Suprapubic skin (tissue), 4 donors: Measurements from ENCODE around the gene SOAT1. TPM values are rescaled to one million over a fixed set of nuclear protein-coding genes. Genes with fewer than 3 reads are reported as not detected.

ENCODE experiments used
- DNase-seq, 2 donors: peaks; one replicate each; pipeline ENCODE4 v3.0.0-alpha.2; 2019; ENCODE audit warnings: low spot score in 2 of 2
- H3K27ac ChIP-seq: fragments of 200-600 bp; sonication (generic); one replicate; pipeline ENCODE4 v1.5.1; 2019
- H3K27me3 ChIP-seq: fragments of 200-600 bp; sonication (generic); one replicate; pipeline ENCODE4 v1.5.1; 2019
- H3K36me3 ChIP-seq: fragments of 200-600 bp; sonication (generic); one replicate; pipeline ENCODE4 v1.5.1; 2019
- H3K4me1 ChIP-seq: fragments of 200-600 bp; sonication (generic); one replicate; pipeline ENCODE4 v1.5.1; 2019
- H3K4me3 ChIP-seq: fragments of 200-600 bp; sonication (generic); one replicate; pipeline ENCODE4 v1.5.1; 2019; ENCODE audit warnings: mild to moderate bottlenecking
- H3K9me3 ChIP-seq: fragments of 200-600 bp; sonication (generic); one replicate; pipeline ENCODE4 v1.5.1; 2019
- EP300 ChIP-seq: sonication (generic); formaldehyde crosslinking; IDR thresholded peaks from one replicate; pipeline ENCODE4 v1.6.1; 2017; ENCODE audit warnings: antibody characterized with exemption
- POLR2A ChIP-seq, 2 donors: fragments of 450-650 bp; IDR thresholded peaks; one replicate each; pipeline ENCODE4 v1.6.1; 2017; ENCODE audit warnings: antibody characterized with exemption in 2 of 2, mild to moderate bottlenecking in 2 of 2, moderate library complexity in 2 of 2
- POLR2AphosphoS5 ChIP-seq, 3 donors: sonication (generic); formaldehyde crosslinking; IDR thresholded peaks; one replicate each; pipeline ENCODE4 v1.6.1; 2017; ENCODE audit warnings: antibody characterized with exemption in 3 of 3
- WGBS: methylation state at CpG from one replicate; pipeline ENCODE4 v1.1.5; 2018; 5-methylcytosine and 5-hydroxymethylcytosine counted together
- total RNA-seq, 4 donors: library from RNA; depleted of rRNA; stranded (reverse); fragments of >200 nt; gene quantifications; one replicate each; pipeline ENCODE4 v1.1.0, GENCODE V29; 2016
- TF ChIP-seq, protein P1 (sequence below), 2 donors: fragments of 200-600 bp in 1 of 2; fragments of 450-650 bp in 1 of 2; sonication (generic) in 1 of 2; IDR thresholded peaks; one replicate each; pipeline ENCODE4 v1.5.1; 2016 to 2019; ENCODE audit warnings: antibody characterized with exemption in 2 of 2, mild to moderate bottlenecking in 1 of 2, moderate library complexity in 1 of 2

The SOAT1 gene
- total RNA-seq, 4 donors from 2014 or later, result 13.7 to 39.9 (median 23.1) TPM

DNA sequence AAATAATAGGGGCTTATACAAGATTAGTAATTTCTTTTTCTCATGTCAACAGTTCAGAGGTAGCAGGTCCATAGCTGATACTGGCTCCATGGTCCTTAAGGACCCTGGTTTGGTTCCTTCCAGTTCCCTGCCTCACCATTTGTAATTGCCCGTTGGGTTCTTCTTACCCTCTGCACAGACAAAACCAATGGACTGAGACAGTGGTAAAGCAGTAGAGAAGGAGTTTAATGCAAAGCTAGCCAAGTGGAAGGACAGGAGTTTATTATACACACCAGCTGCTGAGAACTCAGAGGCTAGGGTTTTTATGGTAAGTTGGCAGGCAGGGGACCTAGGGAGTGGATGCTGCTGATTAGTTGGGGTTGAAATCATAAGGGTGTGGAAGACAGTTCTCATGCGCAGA, 36.3 kb downstream of the SOAT1 start:
- H3K9me3 ChIP-seq, result no peaks in the 10 kb centered on the region
- WGBS, result 100% methylated on average over 2 of the region's 2 CpGs
- H3K36me3 ChIP-seq, result no peaks in the 10 kb centered on the region
- DNase-seq, result no peak
- H3K4me1 ChIP-seq, result no peaks in the 10 kb centered on the region
- TF ChIP-seq POLR2AphosphoS5 (IDR thresholded peaks at IDR 0.05) (no peak), EP300 (no peak), POLR2A (IDR thresholded peaks at IDR 0.05) (no peak)
- TF ChIP-seq, protein P1, sequence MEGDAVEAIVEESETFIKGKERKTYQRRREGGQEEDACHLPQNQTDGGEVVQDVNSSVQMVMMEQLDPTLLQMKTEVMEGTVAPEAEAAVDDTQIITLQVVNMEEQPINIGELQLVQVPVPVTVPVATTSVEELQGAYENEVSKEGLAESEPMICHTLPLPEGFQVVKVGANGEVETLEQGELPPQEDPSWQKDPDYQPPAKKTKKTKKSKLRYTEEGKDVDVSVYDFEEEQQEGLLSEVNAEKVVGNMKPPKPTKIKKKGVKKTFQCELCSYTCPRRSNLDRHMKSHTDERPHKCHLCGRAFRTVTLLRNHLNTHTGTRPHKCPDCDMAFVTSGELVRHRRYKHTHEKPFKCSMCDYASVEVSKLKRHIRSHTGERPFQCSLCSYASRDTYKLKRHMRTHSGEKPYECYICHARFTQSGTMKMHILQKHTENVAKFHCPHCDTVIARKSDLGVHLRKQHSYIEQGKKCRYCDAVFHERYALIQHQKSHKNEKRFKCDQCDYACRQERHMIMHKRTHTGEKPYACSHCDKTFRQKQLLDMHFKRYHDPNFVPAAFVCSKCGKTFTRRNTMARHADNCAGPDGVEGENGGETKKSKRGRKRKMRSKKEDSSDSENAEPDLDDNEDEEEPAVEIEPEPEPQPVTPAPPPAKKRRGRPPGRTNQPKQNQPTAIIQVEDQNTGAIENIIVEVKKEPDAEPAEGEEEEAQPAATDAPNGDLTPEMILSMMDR (IDR thresholded peaks at IDR 0.05), result no peak
- H3K27me3 ChIP-seq, result no peaks in the 10 kb centered on the region
- H3K4me3 ChIP-seq, result no peak overlapping the region
- H3K27ac ChIP-seq, result no peak overlapping the region

DNA sequence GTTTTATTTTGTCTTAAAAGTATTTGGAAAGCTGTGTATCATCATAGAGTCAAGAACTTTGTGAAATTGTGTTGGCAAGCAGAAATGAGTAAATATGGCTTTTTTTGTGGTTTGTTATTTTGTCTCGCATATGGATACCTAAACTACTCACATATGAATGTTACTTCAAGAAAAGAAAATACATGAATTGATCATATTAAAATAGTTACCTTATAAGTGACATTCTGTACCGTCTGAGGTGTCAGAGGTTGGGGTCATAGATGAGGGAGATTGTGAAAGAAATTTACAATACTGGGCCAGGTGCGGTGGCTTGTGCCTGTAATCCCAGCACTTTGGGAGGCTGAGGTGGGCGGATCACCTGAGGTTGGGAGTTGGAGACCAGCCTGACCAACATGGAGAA, 40.8 kb downstream of the SOAT1 start:
- H3K9me3 ChIP-seq, result no peaks in the 10 kb centered on the region
- 97% methylated on average over 4 of the region's 4 CpGs for WGBS
- H3K36me3 ChIP-seq, result peaks cover 9% of the 10 kb centered on the region
- no peak overlapping the region for H3K27ac ChIP-seq
- no peaks in the 10 kb centered on the region for H3K27me3 ChIP-seq
- H3K4me3 ChIP-seq, result no peak overlapping the region
- TF ChIP-seq POLR2AphosphoS5 (IDR thresholded peaks at IDR 0.05) (no peak), POLR2A (IDR thresholded peaks at IDR 0.05) (no peak), EP300 (no peak)
- TF ChIP-seq, protein P1 (IDR thresholded peaks at IDR 0.05), result no peak
- DNase-seq, result no peak
- no peaks in the 10 kb centered on the region for H3K4me1 ChIP-seq

DNA sequence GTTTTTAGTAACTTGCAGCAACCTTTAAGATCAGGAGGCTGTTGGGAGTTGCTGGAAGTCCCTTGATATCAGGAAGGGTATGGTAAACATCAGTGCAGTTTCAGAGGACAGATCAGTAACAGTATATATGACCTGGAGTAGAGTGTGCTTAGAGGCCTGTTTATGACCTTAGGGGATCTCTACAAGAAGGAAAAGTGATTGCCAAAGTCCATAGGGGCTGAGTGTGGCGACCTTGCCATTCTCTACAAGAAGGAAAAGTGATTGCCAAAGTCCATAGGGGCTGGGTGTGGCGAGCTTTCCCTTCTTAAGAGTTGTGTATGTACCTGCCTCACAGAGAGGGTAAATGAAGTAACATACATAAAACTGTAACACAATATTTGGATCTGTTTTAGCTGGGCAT, 43.7 kb downstream of the SOAT1 start:
- Histone ChIP-seq H3K27me3 (no peaks in the 10 kb centered on the region), H3K27ac (no peak overlapping the region), H3K4me3 (no peak overlapping the region), H3K9me3 (no peaks in the 10 kb centered on the region), H3K36me3 (peaks cover 24% of the 10 kb centered on the region), H3K4me1 (no peaks in the 10 kb centered on the region)
- 100% methylated on average over 2 of the region's 2 CpGs for WGBS
- no peak for DNase-seq
- TF ChIP-seq, protein P1 (IDR thresholded peaks at IDR 0.05), result no peak
- TF ChIP-seq POLR2AphosphoS5 (IDR thresholded peaks at IDR 0.05), result no peak
- no peak for TF ChIP-seq EP300
- no peak for TF ChIP-seq POLR2A (IDR thresholded peaks at IDR 0.05)

DNA sequence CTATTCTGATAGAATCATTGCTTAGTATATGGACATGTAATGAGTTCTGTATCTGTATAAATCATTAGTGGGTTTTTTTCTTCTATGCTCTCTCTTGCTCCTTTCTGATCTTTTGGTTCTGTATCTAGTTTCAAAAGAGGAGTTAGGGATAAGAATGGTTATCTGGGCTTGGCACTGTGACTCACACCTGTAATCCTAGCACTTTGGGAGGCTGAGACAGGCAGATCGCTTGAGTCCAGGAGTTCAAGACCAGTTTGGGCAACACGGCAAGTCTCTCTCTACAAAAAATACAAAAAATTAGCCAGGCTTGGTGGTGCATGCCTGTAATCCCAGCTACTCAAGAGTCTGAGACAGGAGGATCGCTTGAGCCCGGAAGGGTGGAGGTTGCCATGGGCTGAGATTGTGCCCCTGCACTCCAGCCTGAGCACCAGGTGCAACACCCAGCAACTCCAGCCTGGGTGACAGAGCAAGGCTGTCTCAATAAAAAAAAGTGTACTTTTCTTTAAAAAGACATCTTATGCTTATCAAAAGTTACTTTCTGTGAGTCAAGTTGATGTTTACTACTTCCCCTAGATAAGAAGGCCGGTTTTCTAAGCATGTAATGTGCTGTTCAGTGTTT, 44.5 kb downstream of the SOAT1 start:
- Histone ChIP-seq H3K4me3 (no peak overlapping the region), H3K27ac (no peak overlapping the region), H3K4me1 (no peaks in the 10 kb centered on the region), H3K27me3 (no peaks in the 10 kb centered on the region), H3K36me3 (peaks cover 30% of the 10 kb centered on the region), H3K9me3 (no peaks in the 10 kb centered on the region)
- no peak for DNase-seq
- TF ChIP-seq POLR2A (IDR thresholded peaks at IDR 0.05) (no peak), POLR2AphosphoS5 (IDR thresholded peaks at IDR 0.05) (no peak), EP300 (no peak)
- TF ChIP-seq, protein P1 (IDR thresholded peaks at IDR 0.05), result no peak
- WGBS, result 95% methylated on average over 5 of the region's 5 CpGs

DNA sequence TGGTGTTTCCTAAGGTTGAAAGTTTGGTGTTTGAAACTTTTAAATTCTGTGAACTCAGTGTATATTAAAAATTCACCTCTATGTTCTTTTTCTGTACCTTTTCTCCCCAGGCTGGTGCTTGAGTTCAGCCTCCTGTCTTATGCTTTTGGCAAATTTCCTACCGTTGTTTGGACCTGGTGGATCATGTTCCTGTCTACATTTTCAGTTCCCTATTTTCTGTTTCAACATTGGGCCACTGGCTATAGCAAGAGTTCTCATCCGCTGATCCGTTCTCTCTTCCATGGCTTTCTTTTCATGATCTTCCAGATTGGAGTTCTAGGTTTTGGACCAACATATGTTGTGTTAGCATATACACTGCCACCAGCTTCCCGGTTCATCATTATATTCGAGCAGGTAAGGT, 47.3 kb downstream of the SOAT1 start:
- 87% methylated on average over 5 of the region's 5 CpGs for WGBS
- H3K4me1 ChIP-seq, result no peaks in the 10 kb centered on the region

More for the DNA sequence above, 47.3 kb downstream of the SOAT1 start:
- no peak for DNase-seq
- Histone ChIP-seq H3K27ac (no peak overlapping the region), H3K4me3 (no peak overlapping the region), H3K9me3 (no peaks in the 10 kb centered on the region), H3K27me3 (no peaks in the 10 kb centered on the region), H3K36me3 (peaks cover 51% of the 10 kb centered on the region)
- no peak for TF ChIP-seq POLR2AphosphoS5 (IDR thresholded peaks at IDR 0.05)
- TF ChIP-seq, protein P1 (IDR thresholded peaks at IDR 0.05), result no peak
- TF ChIP-seq EP300, result no peak
- TF ChIP-seq POLR2A (IDR thresholded peaks at IDR 0.05), result no peak
